Glutamatergic neuron (in vitro differentiated cells): ENCODE measurements around the gene TXNDC5. TPM values are rescaled to one million over a fixed set of nuclear protein-coding genes. Genes with fewer than 3 reads are reported as not detected.

Experiments
- DNase-seq: peaks from one replicate; pipeline ENCODE4 v3.0.0; 2022
- H3K27ac Mint-ChIP-seq: one replicate; pipeline ENCODE4 v1.8.0; 2020; ENCODE audit warnings: mild to moderate bottlenecking, mixed read lengths, inconsistent platforms; ENCODE audit not compliant: unreplicated experiment
- H3K27me3 Mint-ChIP-seq: one replicate; pipeline ENCODE4 v1.8.0; 2020; ENCODE audit warnings: mild to moderate bottlenecking, moderate library complexity, mixed read lengths, inconsistent platforms; ENCODE audit not compliant: unreplicated experiment
- H3K36me3 Mint-ChIP-seq: one replicate; pipeline ENCODE4 v1.8.0; 2020; ENCODE audit warnings: mild to moderate bottlenecking, mixed read lengths, inconsistent platforms; ENCODE audit not compliant: unreplicated experiment
- H3K4me1 Mint-ChIP-seq: one replicate; pipeline ENCODE4 v1.8.0; 2020; ENCODE audit warnings: mild to moderate bottlenecking, low read depth, mixed read lengths, inconsistent platforms; ENCODE audit not compliant: unreplicated experiment
- H3K4me3 Mint-ChIP-seq: one replicate; pipeline ENCODE4 v1.8.0; 2020; ENCODE audit warnings: mild to moderate bottlenecking, mixed read lengths, inconsistent platforms; ENCODE audit not compliant: unreplicated experiment
- H3K9me3 Mint-ChIP-seq: one replicate; pipeline ENCODE4 v1.8.0; 2020; ENCODE audit warnings: mild to moderate bottlenecking, moderate library complexity, mixed read lengths, inconsistent platforms; ENCODE audit not compliant: unreplicated experiment
- CTCF ChIP-seq: fragments of 200-600 bp; sonication (generic); IDR thresholded peaks from one replicate; pipeline ENCODE4 v1.5.0; 2021; ENCODE audit not compliant: partially characterized antibody, unreplicated experiment
- total RNA-seq: library from RNA; stranded (reverse); fragmentation: NEBNext Ultra II Directional; extraction: Animal tissue kit (Norgen Biotek cat#: 25700); gene quantifications from one replicate; pipeline ENCODE4 v1.2.1, GENCODE V29; 2021; ENCODE audit not compliant: unreplicated experiment

The TXNDC5 gene
- total RNA-seq, 1 donor from 2014 or later: 25.3 TPM

GRCh38 chr6:7879043-7879442 is 31.5 kb downstream of the TXNDC5 start:
- Mint-ChIP-seq H3K4me1 (no peaks in the 10 kb centered on the region), H3K9me3 (peaks cover 3% of the 10 kb centered on the region), H3K36me3 (no peaks in the 10 kb centered on the region), H3K27me3 (no peaks in the 10 kb centered on the region), H3K4me3 (no peak overlapping the region), H3K27ac (no peak overlapping the region)
- no peak for DNase-seq
- no peak for TF ChIP-seq CTCF

- H3K27ac Mint-ChIP-seq: no peak overlapping the region
- H3K4me3 Mint-ChIP-seq: no peak overlapping the region
- H3K4me1 Mint-ChIP-seq: no peaks in the 10 kb centered on the region
- no peaks in the 10 kb centered on the region for H3K36me3 Mint-ChIP-seq
- no peak for DNase-seq
- H3K9me3 Mint-ChIP-seq: peaks cover 6% of the 10 kb centered on the region
- H3K27me3 Mint-ChIP-seq: no peaks in the 10 kb centered on the region
- no peak for TF ChIP-seq CTCF
Measured at GRCh38 chr6:7878401-7878964, 32.1 kb downstream of the TXNDC5 start.

GRCh38 chr6:7868926-7869325 is 41.7 kb downstream of the TXNDC5 start:
- Mint-ChIP-seq H3K9me3 (peaks cover 1% of the 10 kb centered on the region), H3K27ac (no peak overlapping the region), H3K27me3 (no peaks in the 10 kb centered on the region), H3K36me3 (no peaks in the 10 kb centered on the region), H3K4me1 (no peaks in the 10 kb centered on the region), H3K4me3 (no peak overlapping the region)
- no peak for TF ChIP-seq CTCF
- no peak for DNase-seq

- H3K27ac Mint-ChIP-seq: no peak overlapping the region
- TF ChIP-seq CTCF: no peak
- no peaks in the 10 kb centered on the region for H3K4me1 Mint-ChIP-seq
- DNase-seq: no peak
- no peaks in the 10 kb centered on the region for H3K36me3 Mint-ChIP-seq
- no peak overlapping the region for H3K4me3 Mint-ChIP-seq
- H3K9me3 Mint-ChIP-seq: no peaks in the 10 kb centered on the region
- H3K27me3 Mint-ChIP-seq: no peaks in the 10 kb centered on the region
Measured at GRCh38 chr6:7866526-7866925, 44.1 kb downstream of the TXNDC5 start.

GRCh38 chr6:7865781-7866180 is 44.8 kb downstream of the TXNDC5 start:
- Mint-ChIP-seq H3K27me3 (no peaks in the 10 kb centered on the region), H3K9me3 (no peaks in the 10 kb centered on the region), H3K4me3 (no peak overlapping the region), H3K36me3 (no peaks in the 10 kb centered on the region), H3K27ac (no peak overlapping the region), H3K4me1 (no peaks in the 10 kb centered on the region)
- no peak for TF ChIP-seq CTCF
- DNase-seq: no peak
